ENCODE results near the gene DOC2B. TPM values are rescaled to one million over a fixed set of nuclear protein-coding genes. Genes with fewer than 3 reads are reported as not detected.

The DOC2B gene
- total and polyA plus RNA-seq, 2 of the 13 experiments (the other 11 are each of a cell fraction or from before 2014, with no cell fraction given) = 0.09 to 0.22 TPM

DNA sequence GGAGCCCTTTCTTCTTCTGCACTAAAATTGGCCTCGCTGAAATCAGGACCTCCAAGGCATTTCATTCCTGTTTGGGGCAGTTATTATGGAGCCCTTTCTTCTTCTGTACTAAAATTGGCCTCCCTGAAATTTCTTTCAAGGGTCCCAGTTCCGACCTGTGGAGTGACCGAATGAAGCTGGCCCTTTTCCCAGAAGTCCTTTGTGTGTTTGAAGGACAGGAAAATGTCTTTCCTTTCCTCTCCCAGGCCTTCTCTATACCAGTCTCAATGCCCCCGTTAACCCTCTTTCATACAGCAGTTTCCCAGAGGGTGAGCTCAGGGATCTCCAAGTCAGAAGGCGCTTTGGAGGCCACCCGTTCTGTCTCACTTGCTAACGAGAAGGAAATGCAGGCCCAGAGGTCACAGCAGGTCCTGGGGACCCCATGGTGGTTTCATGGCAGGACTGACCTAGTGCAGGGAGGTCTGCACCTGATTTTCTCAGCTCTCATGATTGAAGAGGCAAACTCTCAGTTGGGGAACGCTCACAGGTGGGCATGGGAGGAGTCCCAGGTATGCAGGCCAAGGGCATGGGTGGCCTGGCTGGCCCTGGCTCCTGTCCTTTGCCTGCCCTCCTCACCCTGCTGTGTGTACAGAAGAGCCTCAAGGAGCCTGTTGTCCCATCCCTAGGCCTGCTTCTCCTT lies 37.1 kb upstream of the DOC2B start (continued):
- TF ChIP-seq, protein P1, sequence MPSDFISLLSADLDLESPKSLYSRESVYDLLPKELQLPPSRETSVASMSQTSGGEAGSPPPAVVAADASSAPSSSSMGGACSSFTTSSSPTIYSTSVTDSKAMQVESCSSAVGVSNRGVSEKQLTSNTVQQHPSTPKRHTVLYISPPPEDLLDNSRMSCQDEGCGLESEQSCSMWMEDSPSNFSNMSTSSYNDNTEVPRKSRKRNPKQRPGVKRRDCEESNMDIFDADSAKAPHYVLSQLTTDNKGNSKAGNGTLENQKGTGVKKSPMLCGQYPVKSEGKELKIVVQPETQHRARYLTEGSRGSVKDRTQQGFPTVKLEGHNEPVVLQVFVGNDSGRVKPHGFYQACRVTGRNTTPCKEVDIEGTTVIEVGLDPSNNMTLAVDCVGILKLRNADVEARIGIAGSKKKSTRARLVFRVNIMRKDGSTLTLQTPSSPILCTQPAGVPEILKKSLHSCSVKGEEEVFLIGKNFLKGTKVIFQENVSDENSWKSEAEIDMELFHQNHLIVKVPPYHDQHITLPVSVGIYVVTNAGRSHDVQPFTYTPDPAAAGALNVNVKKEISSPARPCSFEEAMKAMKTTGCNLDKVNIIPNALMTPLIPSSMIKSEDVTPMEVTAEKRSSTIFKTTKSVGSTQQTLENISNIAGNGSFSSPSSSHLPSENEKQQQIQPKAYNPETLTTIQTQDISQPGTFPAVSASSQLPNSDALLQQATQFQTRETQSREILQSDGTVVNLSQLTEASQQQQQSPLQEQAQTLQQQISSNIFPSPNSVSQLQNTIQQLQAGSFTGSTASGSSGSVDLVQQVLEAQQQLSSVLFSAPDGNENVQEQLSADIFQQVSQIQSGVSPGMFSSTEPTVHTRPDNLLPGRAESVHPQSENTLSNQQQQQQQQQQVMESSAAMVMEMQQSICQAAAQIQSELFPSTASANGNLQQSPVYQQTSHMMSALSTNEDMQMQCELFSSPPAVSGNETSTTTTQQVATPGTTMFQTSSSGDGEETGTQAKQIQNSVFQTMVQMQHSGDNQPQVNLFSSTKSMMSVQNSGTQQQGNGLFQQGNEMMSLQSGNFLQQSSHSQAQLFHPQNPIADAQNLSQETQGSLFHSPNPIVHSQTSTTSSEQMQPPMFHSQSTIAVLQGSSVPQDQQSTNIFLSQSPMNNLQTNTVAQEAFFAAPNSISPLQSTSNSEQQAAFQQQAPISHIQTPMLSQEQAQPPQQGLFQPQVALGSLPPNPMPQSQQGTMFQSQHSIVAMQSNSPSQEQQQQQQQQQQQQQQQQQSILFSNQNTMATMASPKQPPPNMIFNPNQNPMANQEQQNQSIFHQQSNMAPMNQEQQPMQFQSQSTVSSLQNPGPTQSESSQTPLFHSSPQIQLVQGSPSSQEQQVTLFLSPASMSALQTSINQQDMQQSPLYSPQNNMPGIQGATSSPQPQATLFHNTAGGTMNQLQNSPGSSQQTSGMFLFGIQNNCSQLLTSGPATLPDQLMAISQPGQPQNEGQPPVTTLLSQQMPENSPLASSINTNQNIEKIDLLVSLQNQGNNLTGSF (CRISPR knock-in tag; IDR thresholded peaks at IDR 0.05) = no peak
- TF ChIP-seq ETV5 (CRISPR knock-in tag; IDR thresholded peaks at IDR 0.05; ENCODE audit: borderline replicate concordance) (no peak), ZXDC (CRISPR knock-in tag; IDR thresholded peaks at IDR 0.05) (no peak), TBL1XR1 (IDR thresholded peaks at IDR 0.05; ENCODE audit: borderline replicate concordance, low read length, partially characterized antibody) (no peak)

Measured in HepG2 (cell line).